GM23248 (cell line): ENCODE results near the gene CD37.

Experiments
- EZH2 ChIP-seq: fragments of 200-600 bp; sonication (generic); IDR thresholded peaks from 2 replicates; pipeline ENCODE4 v1.6.1; 2018; ENCODE audit warnings: antibody characterized with exemption, mild to moderate bottlenecking; ENCODE audit not compliant: insufficient read depth, poor library complexity, severe bottlenecking
- EZH2phosphoT487 ChIP-seq: fragments of 200-600 bp; sonication (generic); IDR thresholded peaks from 2 replicates; pipeline ENCODE4 v1.6.1; 2018; ENCODE audit warnings: antibody characterized with exemption, moderate library complexity, mild to moderate bottlenecking, low read depth; ENCODE audit not compliant: insufficient read depth

DNA sequence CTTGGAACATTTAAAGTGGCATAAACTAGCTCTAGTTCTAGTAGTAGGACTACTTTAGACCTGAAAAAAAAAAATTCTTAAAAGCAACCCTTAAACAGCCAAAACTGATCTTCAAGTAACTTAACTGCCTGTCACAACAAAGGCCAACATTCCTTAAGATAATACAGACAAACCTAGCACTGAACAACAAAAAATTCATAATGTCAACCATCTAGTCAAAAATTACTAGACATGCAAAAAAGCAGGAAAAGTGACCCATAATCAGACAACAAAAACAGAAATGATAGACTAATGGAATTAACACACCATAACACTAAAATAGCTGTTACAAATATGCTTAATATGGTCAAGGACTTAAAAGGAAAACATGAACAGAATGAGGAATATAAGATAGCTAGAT is 16.9 kb upstream of the CD37 start:
- no peak for TF ChIP-seq EZH2
- no peak for TF ChIP-seq EZH2phosphoT487
